K562 (cell line): ENCODE data around the gene TIMP4. TPM values are rescaled to one million over a fixed set of nuclear protein-coding genes. Genes with fewer than 3 reads are reported as not detected.

Source experiments
- ATAC-seq: fragments of 200-7000 bp; cut with Tn5 transposase; 3 replicates; pipeline ENCODE4 v1.9.1; 2020; ENCODE audit warnings: moderate library complexity
- BruUV-seq: library from RNA; stranded (reverse); fragments of 400-500 nt; replicated peaks from 2 replicates; lab custom pipeline; 2021; lab: Mats Ljungman, UMichigan
- CTCF ChIA-PET: fragments of 300-600 bp; formaldehyde crosslinking; extraction: SDS; loops from one replicate; lab custom pipeline; 2021; ENCODE audit warnings: low intra/inter-chr PET ratio; lab: Yijun Ruan, JAX
- POLR2A ChIA-PET: fragments of 300-600, 350-650 bp; sonication (Branson Sonifier 250); formaldehyde crosslinking; extraction: SDS; loops from one replicate; lab custom pipeline; 2021; ENCODE audit warnings: antibody characterized with exemption, inconsistent platforms; lab: Yijun Ruan, JAX
- DNase-seq, 4 experiments: peaks; one replicate each; pipeline versions ENCODE4 v3.0.0 to v3.0.0-alpha.2; 2011 to 2018; ENCODE audit warnings: low spot score in 3 of 4, mixed read lengths in 3 of 4; ENCODE audit errors: extremely low read depth in 1 of 4
- FAIRE-seq: peaks from 2 replicates; lab custom pipeline; 2011; peaks lifted over from hg19 to GRCh38; lab: Jason Lieb, UNC
- H2AFZ ChIP-seq: 2 replicates; pipeline ENCODE4 v1.6.0; 2011; ENCODE audit warnings: low read depth, low read length, control low read depth, inconsistent platforms
- H3K27ac ChIP-seq: fragments of 200-600 bp; 3 replicates; pipeline ENCODE4 v1.8.0; 2011; ENCODE audit warnings: low read depth, mild to moderate bottlenecking, control low read depth, inconsistent platforms, low read length, moderate library complexity, mixed read lengths; ENCODE audit errors: extremely low read depth
- H3K27me3 ChIP-seq, 2 experiments: fragments of 300-600 bp in 1 of 2; 2 replicates in 1 of 2; 3 replicates in 1 of 2; pipeline versions ENCODE4 v1.6.0 to v1.8.0; 2011; ENCODE audit warnings: inconsistent platforms in 2 of 2, low read length in 2 of 2, mild to moderate bottlenecking in 1 of 2, mixed read lengths in 1 of 2, moderate library complexity in 1 of 2; ENCODE audit not compliant: control insufficient read depth in 2 of 2, insufficient read depth in 2 of 2
- H3K36me3 ChIP-seq: fragments of 300-600 bp; 3 replicates; pipeline ENCODE4 v1.8.0; 2011; ENCODE audit warnings: mild to moderate bottlenecking, low read length, inconsistent platforms; ENCODE audit not compliant: control insufficient read depth, insufficient read depth
- H3K4me1 ChIP-seq, 2 experiments: fragments of 200-600 bp in 1 of 2; replicated peaks in 1 of 2; 2 replicates in 1 of 2; 3 replicates in 1 of 2; pipeline versions ENCODE4 v1.5.1 to v1.8.0; 2011; ENCODE audit warnings: inconsistent platforms in 2 of 2, low read length in 2 of 2, mild to moderate bottlenecking in 1 of 2, mixed read lengths in 1 of 2, moderate library complexity in 1 of 2; ENCODE audit not compliant: control insufficient read depth in 2 of 2, insufficient read depth in 2 of 2
- H3K4me2 ChIP-seq: 2 replicates; pipeline ENCODE4 v1.6.1; 2011; ENCODE audit warnings: low read length, control low read depth, inconsistent platforms, mixed read lengths; ENCODE audit not compliant: insufficient read depth
- H3K4me3 ChIP-seq: fragments of 200-600 bp; sonication (generic), shearing (Covaris generic); 2 replicates; pipeline ENCODE4 v1.5.1; 2016; ENCODE audit warnings: control low read depth, inconsistent platforms
- H3K79me2 ChIP-seq: fragments of 200-600 bp; 3 replicates; pipeline ENCODE4 v1.8.0; 2011; ENCODE audit warnings: low read length, inconsistent platforms; ENCODE audit not compliant: control insufficient read depth, insufficient read depth
- H3K9ac ChIP-seq, 2 experiments: 2 replicates each; pipeline versions ENCODE4 v1.6.0 to v1.6.1; 2011; ENCODE audit warnings: low read depth in 2 of 2, low read length in 2 of 2, control low read depth in 1 of 2, inconsistent platforms in 1 of 2, mild to moderate bottlenecking in 1 of 2, mixed read lengths in 1 of 2; ENCODE audit not compliant: insufficient read depth in 1 of 2
- H3K9me1 ChIP-seq: one replicate; pipeline ENCODE4 v1.6.0; 2011; ENCODE audit warnings: inconsistent platforms, mild to moderate bottlenecking, low read length, moderate library complexity; ENCODE audit not compliant: control insufficient read depth, insufficient read depth
- H3K9me3 ChIP-seq: replicated peaks from 2 replicates; pipeline ENCODE4 v1.5.1; 2011; ENCODE audit warnings: low read depth, low read length, inconsistent platforms; ENCODE audit not compliant: control insufficient read depth, insufficient read depth
- H4K20me1 ChIP-seq: replicated peaks from 2 replicates; pipeline ENCODE4 v1.6.1; 2011; ENCODE audit warnings: low read length, inconsistent platforms, mixed read lengths; ENCODE audit not compliant: control insufficient read depth, insufficient read depth
- FUS ChIP-seq: fragments of 200-400 bp; formaldehyde crosslinking; optimal IDR thresholded peaks from 2 replicates; pipeline ENCODE3; 2017; ENCODE audit warnings: low read depth, low read length
- NONO ChIP-seq, 2 experiments: fragments of 200-400 bp in 1 of 2; fragments of 450-650 bp in 1 of 2; formaldehyde crosslinking in 1 of 2; IDR thresholded peaks; 2 replicates each; pipeline ENCODE4 v1.6.1; 2017; ENCODE audit warnings: low read depth in 2 of 2, mild to moderate bottlenecking in 2 of 2, moderate library complexity in 2 of 2, low read length in 1 of 2
- PRDM10 ChIP-seq: fragments of 450-650 bp; IDR thresholded peaks from 2 replicates; pipeline ENCODE4 v1.6.1; 2018; ENCODE audit not compliant: partially characterized antibody
- WGBS: fragments of 100-300 bp; shearing (Covaris generic); methylation state at CpG from one replicate; pipeline ENCODE4 v1.1.6; 2016; ENCODE audit warnings: low coverage, mixed read lengths; ENCODE audit not compliant: insufficient coverage; ENCODE audit errors: missing lambda C conversion rate; 5-methylcytosine and 5-hydroxymethylcytosine counted together
- in situ Hi-C: fragments of 300-500 bp; cut with MboI; formaldehyde crosslinking; loops from 4 replicates; pipeline ENCODE4 v1.15.0; 2018; ENCODE audit warnings: inconsistent platforms, mixed read lengths
- intact Hi-C: fragments of 100-400 bp; cut with micrococcal nuclease; formaldehyde crosslinking; loops from 2 replicates; pipeline ENCODE4 v1.14.2; 2022
- polyA plus RNA-seq, 8 experiments: library from polyadenylated mRNA; depleted of rRNA in 4 of 8; stranded (reverse) in 5 of 8; unstranded in 3 of 8; fragments of >200 nt; fragmentation: Nextera tagmentation in 2 of 8; fragmentation: Illumina TruSeq in 1 of 8; extraction: Ambion mirVana in 2 of 8; extraction: Trizol in 1 of 8; gene quantifications; 2 replicates each; pipeline versions ENCODE4 v1.2.1 to v1.2.3, GENCODE V29; 2011 to 2014; ENCODE audit warnings: inconsistent platforms in 1 of 8, missing spikeins in 1 of 8
- total RNA-seq, 7 experiments: library from RNA; depleted of rRNA in 6 of 7; stranded (reverse); fragments of >200 nt in 6 of 7; fragmentation: Illumina TruSeq in 2 of 7; extraction: Trizol in 2 of 7; gene quantifications; 2 replicates each; pipeline versions ENCODE4 v1.2.1 to v1.2.3, GENCODE V29; 2011 to 2021; ENCODE audit warnings: low replicate concordance in 1 of 7
- TF ChIP-seq, protein P1 (sequence below): sonication (generic); formaldehyde crosslinking; IDR thresholded peaks from 2 replicates; pipeline ENCODE4 v1.9.0; 2022; ENCODE audit warnings: mild to moderate bottlenecking, missing genetic modification reagents
- TF ChIP-seq, protein P2 (sequence below): fragments of 450-650 bp; IDR thresholded peaks from 2 replicates; pipeline ENCODE4 v1.6.1; 2016; ENCODE audit warnings: low read depth, mild to moderate bottlenecking, moderate library complexity

TIMP4 gene
- total and polyA plus RNA-seq, 9 of the 15 experiments (the other 6 are each of a cell fraction or from before 2014, with no cell fraction given), result 0.03 to 0.07 TPM; not detected in 7

GRCh38 chr3:12147049-12147780, 11.5 kb downstream of the TIMP4 start:
- ChIA-PET POLR2A (interaction anchor here (3.2 kb wide), 1 partner anchor 12 kb away, joined by 10 read pairs; no protein-coding TSS in a partner anchor), CTCF (no interaction called here)
- Histone ChIP-seq H3K27ac (no peak overlapping the region), H3K4me3 (no peak overlapping the region), H3K9ac (no peak overlapping the region), H3K4me1 (no peaks in the 10 kb centered on the region), H3K9me3 (no peaks in the 10 kb centered on the region), H4K20me1 (no peaks in the 10 kb centered on the region), H3K79me2 (no peaks in the 10 kb centered on the region), H3K9me1 (no peaks in the 10 kb centered on the region), H3K27me3 (peaks cover 3 to 42% of the 10 kb centered on the region in 2 experiments; a peak in 3 of 5 replicates), H2AFZ (no peak overlapping the region), H3K36me3 (no peaks in the 10 kb centered on the region), H3K4me2 (no peak overlapping the region)
- DNase-seq (no peak), FAIRE-seq (no peak), ATAC-seq (no peak)
- BruUV-seq, result no TSS peak
- intact Hi-C loops (no loop called here), in situ Hi-C loops (loop anchor here (25.0 kb wide), 1 partner anchor 740 kb away; no protein-coding TSS in a partner anchor)
- TF ChIP-seq, protein P1, sequence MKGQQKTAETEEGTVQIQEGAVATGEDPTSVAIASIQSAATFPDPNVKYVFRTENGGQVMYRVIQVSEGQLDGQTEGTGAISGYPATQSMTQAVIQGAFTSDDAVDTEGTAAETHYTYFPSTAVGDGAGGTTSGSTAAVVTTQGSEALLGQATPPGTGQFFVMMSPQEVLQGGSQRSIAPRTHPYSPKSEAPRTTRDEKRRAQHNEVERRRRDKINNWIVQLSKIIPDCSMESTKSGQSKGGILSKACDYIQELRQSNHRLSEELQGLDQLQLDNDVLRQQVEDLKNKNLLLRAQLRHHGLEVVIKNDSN, result 0 out of 2 replicates have a peak, but pooled peaks have one; percentile 39
- TF ChIP-seq FUS, result no peak
- TF ChIP-seq, protein P2, sequence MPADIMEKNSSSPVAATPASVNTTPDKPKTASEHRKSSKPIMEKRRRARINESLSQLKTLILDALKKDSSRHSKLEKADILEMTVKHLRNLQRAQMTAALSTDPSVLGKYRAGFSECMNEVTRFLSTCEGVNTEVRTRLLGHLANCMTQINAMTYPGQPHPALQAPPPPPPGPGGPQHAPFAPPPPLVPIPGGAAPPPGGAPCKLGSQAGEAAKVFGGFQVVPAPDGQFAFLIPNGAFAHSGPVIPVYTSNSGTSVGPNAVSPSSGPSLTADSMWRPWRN, result no peak
- peak; percentile 72 for TF ChIP-seq PRDM10
- TF ChIP-seq NONO (IDR thresholded peaks at IDR 0.05; ENCODE audit: low read depth in 2 of 2, low read length in 1 of 2), result no peak
- 0% methylated on average over 9 of the region's 9 CpGs for WGBS
